KMS-11 (cell line): ENCODE measurements around the gene LRRC1.
"Not testable (repeated sequence)": the region's sequence is repeated elsewhere in the genome, so short reads cannot be mapped to it uniquely, and the experiment has no call there.

ENCODE experiments used
- H2AFZ ChIP-seq: fragments of 200-600 bp; sonication (generic); 2 replicates; pipeline ENCODE4 v1.6.1; 2016; ENCODE audit warnings: antibody characterized with exemption, mixed run types, low read depth
- H3K27ac ChIP-seq: fragments of 200-600 bp; sonication (generic); 2 replicates; pipeline ENCODE4 v1.6.1; 2016; ENCODE audit warnings: mild to moderate bottlenecking, mixed run types
- H3K27me3 ChIP-seq: fragments of 200-600 bp; sonication (generic); 2 replicates; pipeline ENCODE4 v1.6.1; 2017; ENCODE audit warnings: mild to moderate bottlenecking, low read depth, mixed run types, moderate library complexity; ENCODE audit not compliant: insufficient read depth
- H3K36me3 ChIP-seq: fragments of 200-600 bp; sonication (generic); 2 replicates; pipeline ENCODE4 v1.6.1; 2017; ENCODE audit warnings: mild to moderate bottlenecking, mixed run types; ENCODE audit not compliant: insufficient read depth
- H3K4me1 ChIP-seq: fragments of 200-600 bp; sonication (generic); 2 replicates; pipeline ENCODE4 v1.6.1; 2016; ENCODE audit warnings: mild to moderate bottlenecking, low read depth, mixed run types; ENCODE audit not compliant: poor library complexity, severe bottlenecking
- H3K4me2 ChIP-seq: fragments of 200-600 bp; sonication (generic); 2 replicates; pipeline ENCODE4 v1.7.0; 2016; ENCODE audit warnings: mild to moderate bottlenecking, mixed run types
- H3K4me3 ChIP-seq: fragments of 200-600 bp; sonication (generic); IDR thresholded peaks from 2 replicates; pipeline ENCODE4 v1.6.1; 2017; ENCODE audit warnings: low read depth, low read length, mixed read lengths; ENCODE audit not compliant: insufficient read depth
- H3K79me2 ChIP-seq: fragments of 200-600 bp; sonication (generic); 2 replicates; pipeline ENCODE4 v1.6.1; 2016; ENCODE audit warnings: low read depth, mixed run types; ENCODE audit not compliant: insufficient read depth
- H3K9ac ChIP-seq: fragments of 200-600 bp; sonication (generic); 2 replicates; pipeline ENCODE4 v1.6.1; 2016; ENCODE audit warnings: mild to moderate bottlenecking, mixed run types
- H4K20me1 ChIP-seq: fragments of 200-600 bp; sonication (generic); 2 replicates; pipeline ENCODE4 v1.6.1; 2016; ENCODE audit warnings: mild to moderate bottlenecking, mixed run types; ENCODE audit not compliant: insufficient read depth
- CTCF ChIP-seq: fragments of 200-600 bp; sonication (generic); conservative IDR thresholded peaks from 2 replicates; pipeline ENCODE4 v1.6.1; 2017; ENCODE audit warnings: low read depth, mild to moderate bottlenecking, antibody characterized with exemption, low read length, moderate library complexity, mixed read lengths

Gene LRRC1

GRCh38 chr6:53803081-53803860 is 8.5 kb downstream of the LRRC1 start:
- H3K79me2 ChIP-seq, result peaks cover 97% of the 10 kb centered on the region
- peaks cover 92% of the 10 kb centered on the region for H3K4me1 ChIP-seq
- H4K20me1 ChIP-seq, result no peaks in the 10 kb centered on the region
- no peak overlapping the region for H3K27ac ChIP-seq
- H3K27me3 ChIP-seq, result no peaks in the 10 kb centered on the region
- no peak overlapping the region for H3K4me3 ChIP-seq
- H3K36me3 ChIP-seq, result no peaks in the 10 kb centered on the region
- no peak overlapping the region for H2AFZ ChIP-seq
- no peak for TF ChIP-seq CTCF
- no peak overlapping the region; the same call in 1 of the 2 replicates for H3K4me2 ChIP-seq
- H3K9ac ChIP-seq, result no peak overlapping the region

GRCh38 chr6:53805016-53805415 is 10.2 kb downstream of the LRRC1 start:
- no peak overlapping the region for H2AFZ ChIP-seq
- H3K79me2 ChIP-seq, result peaks cover 97% of the 10 kb centered on the region
- H4K20me1 ChIP-seq, result no peaks in the 10 kb centered on the region
- no peaks in the 10 kb centered on the region for H3K36me3 ChIP-seq
- H3K4me1 ChIP-seq, result peaks cover 94% of the 10 kb centered on the region
- no peak overlapping the region for H3K9ac ChIP-seq
- no peak overlapping the region for H3K27ac ChIP-seq
- H3K4me3 ChIP-seq, result no peak overlapping the region
- peak overlapping the region; percentile 54; the same call in 1 of the 2 replicates for H3K4me2 ChIP-seq
- no peaks in the 10 kb centered on the region for H3K27me3 ChIP-seq
- TF ChIP-seq CTCF, result no peak

GRCh38 chr6:53805725-53806124 is 10.9 kb downstream of the LRRC1 start:
- H3K36me3 ChIP-seq, result no peaks in the 10 kb centered on the region

GRCh38 chr6:53807606-53808005 is 12.8 kb downstream of the LRRC1 start:
- H3K79me2 ChIP-seq, result peaks cover 83% of the 10 kb centered on the region
- H2AFZ ChIP-seq, H3K9ac ChIP-seq, H3K27me3 ChIP-seq, H3K36me3 ChIP-seq, H3K4me3 ChIP-seq, H4K20me1 ChIP-seq: not testable (repeated sequence)
- peaks cover 95% of the 10 kb centered on the region for H3K4me1 ChIP-seq
- peak overlapping the region; percentile 99; the same call in 1 of the 2 replicates for H3K4me2 ChIP-seq
- peak overlapping the region; percentile 83; the same call in 1 of the 2 replicates for H3K27ac ChIP-seq

More at GRCh38 chr6:53805725-53806124, 10.9 kb downstream of the LRRC1 start:
- H3K9ac ChIP-seq, result no peak overlapping the region
- H3K27ac ChIP-seq, result peak overlapping the region; percentile 2; the same call in 1 of the 2 replicates
- H3K27me3 ChIP-seq, result no peaks in the 10 kb centered on the region
- no peak overlapping the region for H2AFZ ChIP-seq
- H3K4me3 ChIP-seq, result no peak overlapping the region
- peaks cover 96% of the 10 kb centered on the region for H3K4me1 ChIP-seq
- H3K4me2 ChIP-seq, result peak overlapping the region; percentile 54
- TF ChIP-seq CTCF, result no peak
- no peaks in the 10 kb centered on the region for H4K20me1 ChIP-seq
- peaks cover 93% of the 10 kb centered on the region for H3K79me2 ChIP-seq
